Tibial artery (tissue), 4 donors: ENCODE data around the gene KRTAP7-1.

Source experiments
- DNase-seq, 2 donors: peaks; one replicate each; pipeline ENCODE4 v3.0.0-alpha.2; 2019
- H3K27ac ChIP-seq, 2 donors: fragments of 200-600 bp; sonication (generic) in 1 of 2; 1 replicate in 1 of 2; 2 replicates in 1 of 2; pipeline ENCODE4 v1.5.1; 2018 to 2019; ENCODE audit warnings: mild to moderate bottlenecking in 1 of 2
- H3K27me3 ChIP-seq, 2 donors: fragments of 200-600 bp; sonication (generic) in 1 of 2; one replicate each; pipeline versions ENCODE4 v1.5.1 to v1.6.0; 2016 to 2019
- H3K36me3 ChIP-seq, 3 donors: fragments of 200-600 bp; sonication (generic) in 2 of 3; one replicate each; pipeline ENCODE4 v1.5.1; 2016 to 2019; ENCODE audit warnings: mild to moderate bottlenecking in 2 of 3
- H3K4me1 ChIP-seq, 4 donors: fragments of 200-600 bp; sonication (generic) in 2 of 4; 1 replicate in 3 of 4; 2 replicates in 1 of 4; pipeline ENCODE4 v1.5.1; 2016 to 2019
- H3K4me3 ChIP-seq, 2 donors: fragments of 200-600 bp; sonication (generic) in 1 of 2; 1 replicate in 1 of 2; 2 replicates in 1 of 2; pipeline ENCODE4 v1.5.1; 2018 to 2019; ENCODE audit warnings: mild to moderate bottlenecking in 2 of 2
- H3K9me3 ChIP-seq, 3 donors: fragments of 200-600 bp; sonication (generic) in 1 of 3; one replicate each; pipeline ENCODE4 v1.5.1; 2016 to 2019
- CTCF ChIP-seq, 2 experiments: fragments of 200-600 bp in 1 of 2; fragments of 450-650 bp in 1 of 2; IDR thresholded peaks; one replicate each; pipeline ENCODE4 v1.5.1; 2017 to 2019; ENCODE audit warnings: antibody characterized with exemption in 2 of 2, mild to moderate bottlenecking in 1 of 2, moderate library complexity in 1 of 2
- intact Hi-C: fragments of 100-400 bp; cut with DNase I; formaldehyde crosslinking; loops from one replicate; pipeline ENCODE4 v1.15.0; 2023; ENCODE audit warnings: low total_unique reads

KRTAP7-1 gene, protein sequence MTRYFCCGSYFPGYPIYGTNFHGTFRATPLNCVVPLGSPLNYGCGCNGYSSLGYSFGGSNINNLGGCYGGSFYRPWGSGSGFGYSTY

GRCh38 chr21:30829659-30830058 is at the start of gene KRTAP7-1:
KRTAP7-1 (minus strand) TSS chr21:30829759; CDS start chr21:30829698, 61 bp downstream.
- Histone ChIP-seq H3K9me3 (peaks cover 0 to 10% (median 6%) of the 10 kb centered on the region in 3 donors), H3K4me1 (no peaks in the 10 kb centered on the region), H3K27me3 (no peaks in the 10 kb centered on the region), H3K4me3 (no peak within 1 kb of the TSS), H3K36me3 (no peaks in the 10 kb centered on the region), H3K27ac (no peak within 1 kb of the TSS)
- TF ChIP-seq CTCF (IDR thresholded peaks at IDR 0.05), result no peak
- intact Hi-C loops, result no loop called here
- no peak for DNase-seq

- DNase-seq, result no peak
- Histone ChIP-seq H3K4me1 (no peaks in the 10 kb centered on the region), H3K9me3 (no peaks in the 10 kb centered on the region), H3K27me3 (no peaks in the 10 kb centered on the region), H3K36me3 (no peaks in the 10 kb centered on the region), H3K4me3 (no peak overlapping the region), H3K27ac (no peak overlapping the region)
- intact Hi-C loops, result no loop called here
- no peak for TF ChIP-seq CTCF (IDR thresholded peaks at IDR 0.05)
These were observed 45.0 kb upstream of the KRTAP7-1 start for GRCh38 chr21:30874526-30874925.

GRCh38 chr21:30847627-30848500 is 18.3 kb upstream of the KRTAP7-1 start:
- no peaks in the 10 kb centered on the region for H3K9me3 ChIP-seq
- H3K36me3 ChIP-seq, result no peaks in the 10 kb centered on the region
- no peak overlapping the region for H3K27ac ChIP-seq
- DNase-seq, result no peak
- no peaks in the 10 kb centered on the region for H3K4me1 ChIP-seq
- no peaks in the 10 kb centered on the region for H3K27me3 ChIP-seq
- intact Hi-C loops, result no loop called here
- no peak overlapping the region for H3K4me3 ChIP-seq
- no peak for TF ChIP-seq CTCF (IDR thresholded peaks at IDR 0.05)

DNA sequence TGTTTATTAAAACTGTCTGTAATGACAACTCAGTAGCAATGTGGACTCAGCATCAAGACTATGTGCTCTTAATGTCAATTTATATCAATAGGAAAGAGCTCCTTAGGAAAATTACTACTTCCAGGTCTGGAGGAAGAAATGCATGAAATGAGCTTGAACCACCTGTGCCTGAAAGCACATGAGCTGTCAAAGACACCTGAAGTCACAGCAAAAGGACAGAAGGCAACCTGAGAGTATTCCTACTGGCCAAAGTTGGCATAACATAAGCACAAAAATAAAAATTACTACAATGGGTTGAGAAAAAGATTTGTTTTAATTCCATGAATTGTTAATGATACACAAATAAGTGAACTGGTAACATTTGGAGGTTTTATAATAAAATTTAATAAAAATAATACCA is 13.4 kb upstream of the KRTAP7-1 start:
- H3K27me3 ChIP-seq, result no peaks in the 10 kb centered on the region
- intact Hi-C loops, result no loop called here
- no peak overlapping the region for H3K4me3 ChIP-seq
- H3K4me1 ChIP-seq, result no peaks in the 10 kb centered on the region
- no peak for TF ChIP-seq CTCF (IDR thresholded peaks at IDR 0.05)
- H3K27ac ChIP-seq, result no peak overlapping the region
- H3K36me3 ChIP-seq, result no peaks in the 10 kb centered on the region
- no peaks in the 10 kb centered on the region for H3K9me3 ChIP-seq
- no peak for DNase-seq

DNA sequence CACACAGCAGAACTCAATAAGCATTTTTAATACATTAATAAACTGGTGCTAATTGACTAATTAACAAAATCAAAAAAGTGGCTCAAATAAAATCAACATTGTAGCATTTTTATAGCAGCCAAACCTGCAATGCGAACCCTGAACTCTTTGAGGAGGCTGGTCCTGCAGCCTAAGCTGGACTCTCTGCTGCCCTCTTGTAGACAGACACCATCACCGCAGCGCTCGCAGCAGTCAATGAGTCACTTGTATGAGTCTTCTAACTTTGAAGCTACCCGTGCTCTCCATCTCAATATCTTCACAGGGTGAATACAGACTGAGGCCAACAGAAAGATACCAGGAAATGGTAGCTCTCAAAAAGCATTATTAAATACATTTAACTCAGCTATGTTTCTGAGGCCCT is 9.7 kb upstream of the KRTAP7-1 start:
- no peak for DNase-seq
- Histone ChIP-seq H3K4me3 (no peak overlapping the region), H3K27me3 (no peaks in the 10 kb centered on the region), H3K9me3 (no peaks in the 10 kb centered on the region), H3K4me1 (no peaks in the 10 kb centered on the region), H3K27ac (no peak overlapping the region), H3K36me3 (no peaks in the 10 kb centered on the region)
- TF ChIP-seq CTCF (IDR thresholded peaks at IDR 0.05), result no peak
- intact Hi-C loops, result no loop called here
